Calu3 (cell line): ENCODE results near the gene PLEKHD1. TPM values are rescaled to one million over a fixed set of nuclear protein-coding genes. Genes with fewer than 3 reads are reported as not detected.

ENCODE experiments used
- BruUV-seq: library from RNA; stranded (reverse); fragments of 400-500 nt; replicated peaks from 2 replicates; lab custom pipeline; 2021; lab: Mats Ljungman, UMichigan
- CTCF ChIA-PET: fragments of 300-600 bp; sonication (Branson Sonifier 250); formaldehyde crosslinking; loops from one replicate; lab custom pipeline; 2022; ENCODE audit warnings: antibody characterized with exemption; lab: Charles Lee
- DNase-seq: peaks from one replicate; pipeline ENCODE4 v3.0.0; 2022
- H3K27ac Mint-ChIP-seq: one replicate; pipeline ENCODE4 v1.8.0; 2022; ENCODE audit warnings: mixed read lengths; ENCODE audit not compliant: unreplicated experiment
- H3K27me3 Mint-ChIP-seq: one replicate; pipeline ENCODE4 v1.8.0; 2022; ENCODE audit warnings: mixed read lengths; ENCODE audit not compliant: unreplicated experiment
- H3K36me3 Mint-ChIP-seq: one replicate; pipeline ENCODE4 v1.8.0; 2022; ENCODE audit warnings: mild to moderate bottlenecking, moderate library complexity, mixed read lengths; ENCODE audit not compliant: insufficient read depth, unreplicated experiment
- H3K4me1 Mint-ChIP-seq: one replicate; pipeline ENCODE4 v1.8.0; 2022; ENCODE audit warnings: mild to moderate bottlenecking, low read depth, mixed read lengths; ENCODE audit not compliant: unreplicated experiment
- H3K4me3 Mint-ChIP-seq: one replicate; pipeline ENCODE4 v1.8.0; 2022; ENCODE audit warnings: mild to moderate bottlenecking, low read depth, moderate library complexity, mixed read lengths; ENCODE audit not compliant: unreplicated experiment
- H3K9me3 Mint-ChIP-seq: one replicate; pipeline ENCODE4 v1.8.0; 2022; ENCODE audit warnings: low read depth, mixed read lengths; ENCODE audit not compliant: unreplicated experiment
- intact Hi-C: fragments of 100-400 bp; cut with micrococcal nuclease; formaldehyde crosslinking; loops from one replicate; pipeline ENCODE4 v1.10.0; 2022; ENCODE audit not compliant: unreplicated experiment
- total RNA-seq: library from RNA; stranded (reverse); gene quantifications from 2 replicates; pipeline ENCODE4 v1.2.3, GENCODE V29; 2022
- TF ChIP-seq, protein P1 (sequence below): fragments of 200-600 bp; IDR thresholded peaks from one replicate; pipeline ENCODE4 v1.8.0; 2022; ENCODE audit warnings: antibody characterized with exemption; ENCODE audit not compliant: unreplicated experiment

Gene PLEKHD1
- total RNA-seq, 1 experiment from 2014 or later = 0.73 TPM

DNA sequence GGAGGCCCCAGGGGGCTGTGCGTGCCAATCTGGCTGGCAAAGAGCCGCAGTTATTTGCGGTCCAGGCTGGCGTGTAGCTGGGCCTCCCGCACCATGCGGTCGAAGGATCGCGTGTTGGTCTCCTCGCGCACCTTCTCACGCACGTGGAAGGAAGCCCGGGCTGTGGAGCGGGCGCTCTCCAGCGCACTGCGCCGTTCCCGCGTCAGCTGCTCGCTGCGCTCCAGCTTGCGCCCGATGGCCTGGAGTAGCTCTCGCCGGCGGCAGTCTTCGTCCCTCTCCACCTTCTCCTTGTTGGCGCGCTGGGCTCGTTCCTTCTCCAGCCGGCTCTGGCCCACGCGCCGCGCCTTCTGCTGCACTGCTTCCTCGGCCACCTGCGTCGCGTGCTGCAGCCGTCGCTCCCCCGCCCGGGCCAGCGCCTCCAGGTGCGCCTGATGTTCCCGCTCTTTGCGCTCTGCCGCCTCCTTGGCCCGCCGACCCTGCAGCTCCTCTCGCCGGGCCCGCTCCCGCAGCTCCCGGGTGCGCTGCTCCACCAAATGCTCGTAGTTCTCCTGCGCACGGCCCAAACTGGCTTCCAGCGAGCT is 87.0 kb downstream of the PLEKHD1 start:
- intact Hi-C loops = loop anchor here (10.0 kb wide), 1 partner anchor 97 kb away; no protein-coding TSS in a partner anchor
- H3K27ac Mint-ChIP-seq = no peak overlapping the region
- peaks cover 8% of the 10 kb centered on the region for H3K4me1 Mint-ChIP-seq
- H3K9me3 Mint-ChIP-seq = no peaks in the 10 kb centered on the region
- CTCF ChIA-PET = interaction anchor here (1.0 to 1.6 kb wide), 3 partner anchors 16 to 72 kb away, joined by 3 to 4 read pairs (median 3); no protein-coding TSS in a partner anchor
- BruUV-seq = no TSS peak
- no peak for DNase-seq
- peaks cover 22% of the 10 kb centered on the region for H3K36me3 Mint-ChIP-seq
- H3K4me3 Mint-ChIP-seq = peak overlapping the region; percentile 69
- H3K27me3 Mint-ChIP-seq = peaks cover 89% of the 10 kb centered on the region
- TF ChIP-seq, protein P1, sequence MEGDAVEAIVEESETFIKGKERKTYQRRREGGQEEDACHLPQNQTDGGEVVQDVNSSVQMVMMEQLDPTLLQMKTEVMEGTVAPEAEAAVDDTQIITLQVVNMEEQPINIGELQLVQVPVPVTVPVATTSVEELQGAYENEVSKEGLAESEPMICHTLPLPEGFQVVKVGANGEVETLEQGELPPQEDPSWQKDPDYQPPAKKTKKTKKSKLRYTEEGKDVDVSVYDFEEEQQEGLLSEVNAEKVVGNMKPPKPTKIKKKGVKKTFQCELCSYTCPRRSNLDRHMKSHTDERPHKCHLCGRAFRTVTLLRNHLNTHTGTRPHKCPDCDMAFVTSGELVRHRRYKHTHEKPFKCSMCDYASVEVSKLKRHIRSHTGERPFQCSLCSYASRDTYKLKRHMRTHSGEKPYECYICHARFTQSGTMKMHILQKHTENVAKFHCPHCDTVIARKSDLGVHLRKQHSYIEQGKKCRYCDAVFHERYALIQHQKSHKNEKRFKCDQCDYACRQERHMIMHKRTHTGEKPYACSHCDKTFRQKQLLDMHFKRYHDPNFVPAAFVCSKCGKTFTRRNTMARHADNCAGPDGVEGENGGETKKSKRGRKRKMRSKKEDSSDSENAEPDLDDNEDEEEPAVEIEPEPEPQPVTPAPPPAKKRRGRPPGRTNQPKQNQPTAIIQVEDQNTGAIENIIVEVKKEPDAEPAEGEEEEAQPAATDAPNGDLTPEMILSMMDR = no peak

DNA sequence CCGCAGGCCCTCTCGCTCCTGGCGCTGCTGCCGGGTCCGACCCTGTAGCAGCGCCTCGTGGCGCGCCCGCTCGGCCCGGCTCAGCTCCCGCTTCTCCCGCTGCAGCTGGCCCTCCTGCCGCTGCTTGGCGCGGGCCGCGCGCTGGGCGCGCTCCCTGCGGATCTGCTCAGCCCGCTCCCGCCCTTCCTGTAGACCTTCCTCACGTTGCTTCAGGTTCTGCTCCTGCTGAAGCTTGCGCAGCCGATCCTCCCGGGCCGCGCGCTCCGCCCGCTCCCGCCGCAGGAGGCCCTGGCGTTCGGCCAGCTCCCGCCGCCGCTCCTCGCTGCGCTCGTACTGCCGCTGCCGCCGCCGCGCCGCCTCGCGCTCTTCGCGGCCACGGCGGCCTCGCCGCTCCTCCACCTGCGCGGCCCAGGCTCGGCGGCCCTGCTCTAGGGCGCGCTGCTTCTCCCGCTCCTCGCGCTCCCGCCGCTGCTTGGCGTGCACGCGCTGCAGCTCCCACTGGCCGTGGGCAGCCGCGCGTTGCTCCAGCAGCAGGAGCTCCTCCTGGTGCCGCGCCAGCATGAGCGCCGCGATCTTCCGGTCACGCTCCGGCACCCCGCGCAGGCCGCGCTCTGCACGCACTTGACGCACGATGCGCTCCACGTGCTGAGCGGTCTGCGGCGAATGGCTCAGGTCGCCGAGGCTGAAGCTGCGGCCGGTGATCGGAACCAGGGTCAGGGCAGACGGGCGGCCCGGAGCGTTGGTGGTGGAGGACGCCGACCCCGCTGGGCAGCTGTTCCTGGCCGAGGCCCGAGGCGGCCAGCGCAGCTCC is 87.7 kb downstream of the PLEKHD1 start:
- H3K4me1 Mint-ChIP-seq = peaks cover 8% of the 10 kb centered on the region
- H3K36me3 Mint-ChIP-seq = peaks cover 22% of the 10 kb centered on the region
- TF ChIP-seq, protein P1 = no peak
- H3K4me3 Mint-ChIP-seq = peak overlapping the region; percentile 69
- peaks cover 86% of the 10 kb centered on the region for H3K27me3 Mint-ChIP-seq
- H3K27ac Mint-ChIP-seq = no peak overlapping the region
- CTCF ChIA-PET = interaction anchor here (0.6 to 1.6 kb wide), 4 partner anchors 16 to 338 kb away, joined by 3 to 4 read pairs (median 3); no protein-coding TSS in a partner anchor
- H3K9me3 Mint-ChIP-seq = no peaks in the 10 kb centered on the region
- intact Hi-C loops = loop anchor here (10.0 kb wide), 1 partner anchor 97 kb away; no protein-coding TSS in a partner anchor
- BruUV-seq = no TSS peak
- peak; percentile 66 for DNase-seq

DNA sequence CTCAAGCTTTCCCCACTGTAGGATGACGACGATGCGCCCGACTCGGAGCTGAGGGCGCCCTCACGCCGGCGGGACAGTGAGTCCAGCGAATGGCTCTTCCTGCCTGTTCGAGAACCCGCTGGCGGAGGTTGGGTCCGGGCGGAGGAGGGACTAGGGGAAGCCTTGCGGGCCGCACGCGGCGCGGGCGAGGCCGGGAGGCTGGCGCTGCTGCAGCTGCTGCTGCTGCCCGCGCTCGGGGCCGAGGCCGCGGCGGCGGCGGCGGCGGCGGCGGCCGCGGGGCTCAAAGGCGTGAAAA is 88.3 kb downstream of the PLEKHD1 start:
- TF ChIP-seq, protein P1 = no peak
- no TSS peak for BruUV-seq
- peaks cover 22% of the 10 kb centered on the region for H3K36me3 Mint-ChIP-seq
- H3K27ac Mint-ChIP-seq = no peak overlapping the region
- intact Hi-C loops = loop anchor here (10.0 kb wide), 1 partner anchor 98 kb away; no protein-coding TSS in a partner anchor
- H3K27me3 Mint-ChIP-seq = peaks cover 81% of the 10 kb centered on the region
- H3K4me3 Mint-ChIP-seq = peak overlapping the region; percentile 69
- no peak for DNase-seq
- peaks cover 8% of the 10 kb centered on the region for H3K4me1 Mint-ChIP-seq
- H3K9me3 Mint-ChIP-seq = no peaks in the 10 kb centered on the region
- CTCF ChIA-PET = interaction anchor here (0.6 to 1.6 kb wide), 3 partner anchors 38 to 339 kb away, joined by 3 to 4 read pairs (median 3); no protein-coding TSS in a partner anchor

DNA sequence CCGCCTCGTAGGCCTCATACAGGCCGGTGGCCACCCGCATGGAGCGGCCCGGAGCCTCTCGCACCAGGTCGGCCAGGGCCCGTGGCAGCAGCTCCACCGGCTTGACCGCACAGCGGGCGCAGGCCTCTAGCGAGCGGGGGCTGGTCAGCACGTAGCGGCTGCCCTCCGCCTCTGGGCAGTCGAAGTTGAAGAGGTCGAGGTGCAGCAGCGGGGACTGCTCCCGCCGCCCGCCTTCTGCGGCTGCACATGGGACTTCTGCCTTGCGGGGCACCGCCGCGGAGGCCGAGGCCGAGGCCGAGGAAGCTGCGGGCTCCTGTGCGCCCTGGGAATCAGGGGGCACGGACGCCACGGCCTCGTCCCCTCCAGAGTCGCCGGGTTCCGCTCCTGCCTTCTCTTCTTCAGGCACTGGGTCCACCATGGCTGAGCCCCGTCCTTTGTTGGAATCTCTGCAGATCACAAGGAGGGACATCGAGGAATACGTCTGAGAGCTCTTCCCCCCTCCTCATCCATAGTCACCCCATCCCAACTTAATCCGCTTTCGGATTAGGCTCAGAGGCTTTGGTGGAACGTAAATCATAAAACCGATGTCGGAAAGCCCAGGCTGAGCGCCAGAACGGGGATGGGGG is 88.8 kb downstream of the PLEKHD1 start:
- DNase-seq = no peak
- Mint-ChIP-seq H3K4me3 (peak overlapping the region; percentile 55), H3K9me3 (no peaks in the 10 kb centered on the region), H3K27ac (no peak overlapping the region), H3K27me3 (peaks cover 76% of the 10 kb centered on the region), H3K36me3 (peaks cover 22% of the 10 kb centered on the region), H3K4me1 (peaks cover 8% of the 10 kb centered on the region)
- no TSS peak for BruUV-seq
- TF ChIP-seq, protein P1 = no peak
- intact Hi-C loops = loop anchor here (10.0 kb wide), 1 partner anchor 99 kb away; no protein-coding TSS in a partner anchor
- CTCF ChIA-PET = interaction anchor here (0.6 to 1.4 kb wide), 5 partner anchors 28 to 340 kb away, joined by 3 to 6 read pairs (median 3); no protein-coding TSS in a partner anchor
